Measurements from ENCODE around the gene VAV2. TPM values are rescaled to one million over a fixed set of nuclear protein-coding genes. Genes with fewer than 3 reads are reported as not detected.

VAV2 gene
- total RNA-seq, 1 donor from 2014 or later = 8.3 TPM

DNA sequence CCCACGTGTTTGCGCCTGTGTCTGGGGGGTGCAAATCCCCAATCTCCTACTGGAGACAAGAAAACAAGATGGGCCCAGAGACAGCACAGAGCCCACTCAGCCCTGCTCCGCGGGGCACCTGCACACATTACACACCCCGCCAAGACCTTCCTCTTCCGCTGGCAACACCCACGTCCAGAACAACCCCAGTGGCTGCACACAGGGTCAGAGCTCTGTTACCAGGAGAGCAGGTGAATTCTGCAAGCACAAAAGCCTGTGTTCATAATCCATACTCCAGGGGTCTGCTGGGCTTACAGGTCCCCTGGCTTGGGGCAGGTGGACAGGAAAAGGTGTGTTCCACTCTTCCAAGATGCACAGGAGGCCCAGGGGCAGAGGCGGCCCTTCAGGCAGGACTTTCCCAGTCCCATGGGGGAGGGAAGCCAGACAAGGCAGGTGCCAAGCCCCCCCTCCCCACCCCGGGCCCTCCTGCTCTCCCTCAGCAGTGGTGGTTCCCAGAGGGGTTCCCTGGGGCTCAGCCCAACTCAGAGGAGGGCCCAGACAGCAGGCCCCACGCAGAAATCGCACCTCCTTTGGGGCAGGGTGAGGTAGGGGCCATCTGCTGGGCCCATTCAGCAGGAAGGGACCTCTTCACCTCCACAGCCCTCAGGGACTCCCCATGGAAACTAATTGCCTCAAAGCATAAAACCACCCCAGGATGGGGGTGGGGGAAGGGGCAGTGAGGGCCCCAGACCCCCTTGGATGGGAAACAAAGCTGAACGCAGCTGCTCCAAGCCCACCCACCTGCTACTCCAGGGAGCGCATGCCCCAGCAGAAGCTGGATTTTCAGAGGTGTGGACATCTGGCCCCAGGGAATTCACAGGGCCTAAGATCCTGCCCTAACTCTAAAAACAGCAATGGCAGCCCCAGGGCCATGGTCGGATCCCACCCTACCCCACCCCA is 105.3 kb downstream of the VAV2 start:
- DNase-seq (ENCODE audit: extremely low spot score in 2 of 2) = no peak
- intact Hi-C loops (cut with DNase I) = no loop called here
- TF ChIP-seq, protein P1, sequence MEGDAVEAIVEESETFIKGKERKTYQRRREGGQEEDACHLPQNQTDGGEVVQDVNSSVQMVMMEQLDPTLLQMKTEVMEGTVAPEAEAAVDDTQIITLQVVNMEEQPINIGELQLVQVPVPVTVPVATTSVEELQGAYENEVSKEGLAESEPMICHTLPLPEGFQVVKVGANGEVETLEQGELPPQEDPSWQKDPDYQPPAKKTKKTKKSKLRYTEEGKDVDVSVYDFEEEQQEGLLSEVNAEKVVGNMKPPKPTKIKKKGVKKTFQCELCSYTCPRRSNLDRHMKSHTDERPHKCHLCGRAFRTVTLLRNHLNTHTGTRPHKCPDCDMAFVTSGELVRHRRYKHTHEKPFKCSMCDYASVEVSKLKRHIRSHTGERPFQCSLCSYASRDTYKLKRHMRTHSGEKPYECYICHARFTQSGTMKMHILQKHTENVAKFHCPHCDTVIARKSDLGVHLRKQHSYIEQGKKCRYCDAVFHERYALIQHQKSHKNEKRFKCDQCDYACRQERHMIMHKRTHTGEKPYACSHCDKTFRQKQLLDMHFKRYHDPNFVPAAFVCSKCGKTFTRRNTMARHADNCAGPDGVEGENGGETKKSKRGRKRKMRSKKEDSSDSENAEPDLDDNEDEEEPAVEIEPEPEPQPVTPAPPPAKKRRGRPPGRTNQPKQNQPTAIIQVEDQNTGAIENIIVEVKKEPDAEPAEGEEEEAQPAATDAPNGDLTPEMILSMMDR (IDR thresholded peaks at IDR 0.05) = no peak
- TF ChIP-seq POLR2AphosphoS5 (IDR thresholded peaks at IDR 0.05; ENCODE audit: insufficient read depth in 1 of 2, low read depth in 1 of 2) (no peak), POLR2A (IDR thresholded peaks at IDR 0.05) (no peak)
- Histone ChIP-seq H3K27me3 (no peaks in the 10 kb centered on the region), H3K9me3 (no peaks in the 10 kb centered on the region), H3K4me3 (no peak overlapping the region), H3K4me1 (peaks cover 9% of the 10 kb centered on the region), H3K36me3 (no peaks in the 10 kb centered on the region), H3K27ac (no peak overlapping the region)

DNA sequence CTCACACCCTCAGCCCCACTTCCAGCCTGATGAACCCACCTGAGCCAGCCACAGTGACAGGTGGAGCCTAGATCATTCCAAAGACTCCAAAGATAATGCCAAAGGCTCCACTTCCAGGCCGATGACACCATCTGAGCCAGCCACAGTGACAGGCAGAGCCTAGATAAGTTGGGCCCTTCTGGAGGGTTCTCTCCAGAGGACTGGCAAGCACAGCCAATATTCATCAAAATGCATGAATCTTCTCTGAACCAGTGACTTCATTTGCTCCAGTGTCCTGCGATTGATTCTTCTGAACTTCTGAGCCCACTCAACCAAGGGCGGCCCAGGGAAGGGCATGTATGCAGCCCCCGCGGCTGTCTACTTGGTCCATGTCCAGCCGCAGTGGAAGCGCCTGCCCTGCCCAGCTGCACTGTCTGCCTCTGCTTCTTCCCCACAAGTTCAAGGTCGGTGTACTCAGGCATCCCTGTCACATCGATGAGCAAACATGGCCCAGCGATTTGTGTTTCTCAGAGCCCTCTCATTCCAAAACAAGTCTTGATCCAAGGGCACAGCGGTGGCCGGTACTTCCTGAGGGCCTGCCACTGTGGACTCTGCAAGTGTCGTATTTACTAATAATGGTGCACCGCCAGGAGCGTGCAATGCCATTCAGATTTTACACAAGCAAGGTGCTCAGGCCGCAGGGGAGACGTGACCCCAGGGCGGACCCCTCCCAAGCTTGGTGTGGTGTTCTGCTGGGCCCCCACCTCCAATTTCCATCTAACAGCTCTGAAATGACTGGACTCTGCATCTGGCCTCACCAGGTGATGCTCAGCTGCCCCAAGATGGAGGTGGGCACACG is 107.0 kb downstream of the VAV2 start:
- Histone ChIP-seq H3K4me3 (no peak overlapping the region), H3K36me3 (no peaks in the 10 kb centered on the region), H3K4me1 (peaks cover 16% of the 10 kb centered on the region), H3K27me3 (no peaks in the 10 kb centered on the region), H3K27ac (no peak overlapping the region), H3K9me3 (no peaks in the 10 kb centered on the region)
- intact Hi-C loops (cut with DNase I) = no loop called here
- TF ChIP-seq, protein P1 (IDR thresholded peaks at IDR 0.05) = no peak
- TF ChIP-seq POLR2AphosphoS5 (IDR thresholded peaks at IDR 0.05; ENCODE audit: insufficient read depth in 1 of 2, low read depth in 1 of 2) (no peak), POLR2A (IDR thresholded peaks at IDR 0.05) (no peak)
- no peak for DNase-seq (ENCODE audit: extremely low spot score in 2 of 2)

DNA sequence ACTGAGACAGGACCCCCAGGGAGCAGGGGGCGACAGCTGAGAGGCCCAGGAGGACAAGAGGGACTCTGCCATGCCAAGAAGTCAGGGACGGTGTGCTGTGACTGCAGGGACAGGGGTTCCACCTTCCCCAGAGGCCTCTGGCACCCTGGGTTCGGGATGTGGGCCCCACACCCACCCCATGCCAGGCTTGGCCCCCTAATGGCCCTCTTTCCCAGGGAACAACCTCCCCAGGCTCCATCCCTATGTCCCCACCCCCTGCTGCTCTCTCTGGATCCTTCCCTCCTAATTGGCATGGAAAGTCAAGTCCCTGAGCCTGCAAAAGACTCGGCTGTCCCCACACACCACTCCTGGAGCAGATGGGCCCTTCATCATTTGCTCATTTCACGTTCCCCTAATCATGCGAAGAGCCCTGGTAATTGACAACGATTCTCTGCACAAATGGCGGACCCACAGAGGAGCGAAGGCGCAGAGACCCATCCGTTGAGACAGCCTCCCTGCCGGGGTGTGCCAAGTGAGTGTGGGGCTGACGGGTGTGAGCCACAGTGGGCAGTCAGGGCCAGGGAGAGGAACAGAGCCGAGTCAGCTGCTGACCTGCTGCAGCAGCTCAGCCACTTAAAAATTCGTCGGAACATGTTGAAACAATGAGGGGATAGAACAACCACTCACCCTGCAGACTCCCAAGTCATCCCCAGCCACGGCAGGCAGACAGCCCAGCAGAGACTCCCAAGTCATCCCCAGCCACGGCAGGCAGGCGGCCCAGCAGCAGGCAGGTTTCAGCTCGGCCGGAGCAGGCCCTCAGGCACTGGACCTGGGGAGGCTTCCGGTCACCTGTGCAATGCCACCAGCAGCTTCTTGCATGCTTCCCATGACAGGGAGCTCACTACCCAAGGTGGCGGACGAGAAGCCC is 109.0 kb downstream of the VAV2 start:
- H3K27me3 ChIP-seq = no peaks in the 10 kb centered on the region
- intact Hi-C loops (cut with DNase I) = no loop called here
- H3K4me1 ChIP-seq = peaks cover 16% of the 10 kb centered on the region
- no peaks in the 10 kb centered on the region for H3K36me3 ChIP-seq
- H3K9me3 ChIP-seq = no peaks in the 10 kb centered on the region
- no peak for DNase-seq (ENCODE audit: extremely low spot score in 2 of 2)
- H3K27ac ChIP-seq = no peak overlapping the region
- no peak overlapping the region for H3K4me3 ChIP-seq
- TF ChIP-seq, protein P1 (IDR thresholded peaks at IDR 0.05) = no peak
- TF ChIP-seq POLR2A (IDR thresholded peaks at IDR 0.05) = no peak
- TF ChIP-seq POLR2AphosphoS5 (IDR thresholded peaks at IDR 0.05; ENCODE audit: insufficient read depth in 1 of 2, low read depth in 1 of 2) = no peak

DNA sequence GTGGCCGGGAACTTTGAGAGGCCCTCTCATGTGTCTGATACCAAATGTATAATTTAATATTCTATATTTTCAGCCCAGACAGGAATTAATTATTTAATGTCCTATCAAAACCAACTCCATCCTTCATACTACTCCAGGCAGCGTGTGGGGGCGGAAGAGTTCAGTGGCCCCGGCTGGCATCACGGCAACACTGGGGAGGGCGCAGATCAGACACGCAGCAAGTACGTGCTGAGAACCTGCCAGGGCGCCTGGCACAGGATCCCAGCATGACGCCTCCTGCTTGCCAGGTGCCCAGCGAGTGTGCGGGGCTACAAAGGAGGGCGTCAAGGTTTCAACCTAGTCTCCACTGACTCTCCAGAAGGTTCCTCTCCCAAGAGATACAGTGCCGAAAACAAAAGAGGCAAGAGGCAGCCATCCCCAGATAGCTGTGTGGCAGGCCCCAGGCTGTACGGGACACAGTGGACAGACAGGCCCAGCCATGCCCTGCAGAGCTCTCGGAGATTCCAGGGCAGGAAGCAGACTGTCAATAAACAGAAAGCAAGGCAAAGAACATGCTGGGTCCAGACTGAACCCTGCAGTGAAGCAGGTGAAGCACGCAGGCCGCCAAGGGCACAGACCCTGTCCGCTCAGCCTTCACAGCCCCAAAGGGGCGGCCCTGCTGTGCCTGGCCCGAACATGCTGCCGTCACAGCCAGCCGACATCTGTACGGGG is 110.3 kb downstream of the VAV2 start:
- no peak for TF ChIP-seq POLR2A (IDR thresholded peaks at IDR 0.05)
- TF ChIP-seq, protein P1 (IDR thresholded peaks at IDR 0.05) = no peak
- TF ChIP-seq POLR2AphosphoS5 (IDR thresholded peaks at IDR 0.05; ENCODE audit: insufficient read depth in 1 of 2, low read depth in 1 of 2) = no peak
- H3K36me3 ChIP-seq = no peaks in the 10 kb centered on the region
- H3K4me3 ChIP-seq = no peak overlapping the region
- intact Hi-C loops (cut with DNase I) = no loop called here
- no peaks in the 10 kb centered on the region for H3K9me3 ChIP-seq
- no peak overlapping the region for H3K27ac ChIP-seq
- DNase-seq (ENCODE audit: extremely low spot score in 2 of 2) = no peak
- H3K4me1 ChIP-seq = peaks cover 18% of the 10 kb centered on the region
- H3K27me3 ChIP-seq = no peaks in the 10 kb centered on the region
